COLO829 (cell line): ENCODE measurements around the gene ACYP2.
"Not testable (repeated sequence)": the region's sequence is repeated elsewhere in the genome, so short reads cannot be mapped to it uniquely, and the experiment has no call there.

ENCODE experiments used
- DNase-seq: peaks from one replicate; pipeline ENCODE4 v3.0.0; 2012; ENCODE audit warnings: low spot score

The ACYP2 gene

DNA sequence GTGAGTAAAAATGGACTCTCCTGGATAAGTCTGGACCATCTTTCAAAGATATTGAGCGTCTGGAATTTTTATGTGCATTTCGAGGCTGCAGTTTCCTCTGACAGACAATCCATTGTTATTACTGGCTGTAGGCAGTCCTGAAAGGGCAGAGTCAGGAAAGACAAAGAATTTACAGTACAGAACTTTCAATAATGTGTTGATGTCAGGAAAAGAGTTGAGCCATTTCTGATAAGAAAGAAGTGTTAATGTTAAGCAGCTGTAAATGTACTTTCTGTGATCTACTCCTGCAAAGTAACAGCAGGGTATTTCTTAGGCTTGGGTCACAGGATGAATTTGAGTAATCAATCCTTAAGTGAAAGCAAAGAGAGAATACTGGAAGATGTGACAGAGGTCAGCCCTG is 110.8 kb downstream of the ACYP2 start:
- peak; percentile 81 for DNase-seq

DNA sequence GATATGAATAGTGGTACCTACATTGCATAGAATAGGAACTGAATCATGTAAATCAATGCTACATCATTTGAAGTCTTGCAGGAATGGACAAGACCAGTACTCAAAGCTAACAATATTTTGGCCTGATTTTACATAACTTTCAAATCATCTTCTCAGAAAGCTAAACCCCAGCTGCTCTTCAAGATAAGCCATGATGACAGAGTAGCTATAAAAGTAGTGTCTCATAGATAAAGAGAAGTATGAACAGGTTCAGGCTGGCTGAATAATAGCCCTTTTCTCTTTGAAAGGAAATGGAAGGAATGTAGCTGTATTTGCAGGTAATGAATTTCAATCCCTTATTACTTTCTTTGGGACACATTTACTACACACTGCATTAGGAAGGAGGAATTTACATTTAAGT is 112.4 kb downstream of the ACYP2 start:
- DNase-seq, result no peak

DNA sequence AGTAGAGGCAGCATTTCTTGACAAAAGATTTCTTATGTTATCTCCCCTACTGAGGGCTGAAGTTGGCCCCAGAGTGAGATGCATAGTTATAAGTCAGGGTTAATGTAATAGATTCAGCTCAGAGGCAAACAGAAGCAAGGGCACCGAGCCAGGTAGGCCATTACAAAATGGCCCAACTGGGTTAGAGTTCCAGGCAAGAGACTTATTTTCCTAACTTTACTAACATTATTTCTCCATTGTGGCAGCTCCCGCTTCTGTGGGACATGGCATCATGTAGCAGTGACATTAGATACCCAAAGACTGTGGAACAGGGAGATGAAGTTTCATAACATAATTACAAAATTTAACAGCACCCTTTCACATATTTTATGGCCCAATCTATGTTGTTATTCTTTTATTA is 113.5 kb downstream of the ACYP2 start:
- no peak for DNase-seq

DNA sequence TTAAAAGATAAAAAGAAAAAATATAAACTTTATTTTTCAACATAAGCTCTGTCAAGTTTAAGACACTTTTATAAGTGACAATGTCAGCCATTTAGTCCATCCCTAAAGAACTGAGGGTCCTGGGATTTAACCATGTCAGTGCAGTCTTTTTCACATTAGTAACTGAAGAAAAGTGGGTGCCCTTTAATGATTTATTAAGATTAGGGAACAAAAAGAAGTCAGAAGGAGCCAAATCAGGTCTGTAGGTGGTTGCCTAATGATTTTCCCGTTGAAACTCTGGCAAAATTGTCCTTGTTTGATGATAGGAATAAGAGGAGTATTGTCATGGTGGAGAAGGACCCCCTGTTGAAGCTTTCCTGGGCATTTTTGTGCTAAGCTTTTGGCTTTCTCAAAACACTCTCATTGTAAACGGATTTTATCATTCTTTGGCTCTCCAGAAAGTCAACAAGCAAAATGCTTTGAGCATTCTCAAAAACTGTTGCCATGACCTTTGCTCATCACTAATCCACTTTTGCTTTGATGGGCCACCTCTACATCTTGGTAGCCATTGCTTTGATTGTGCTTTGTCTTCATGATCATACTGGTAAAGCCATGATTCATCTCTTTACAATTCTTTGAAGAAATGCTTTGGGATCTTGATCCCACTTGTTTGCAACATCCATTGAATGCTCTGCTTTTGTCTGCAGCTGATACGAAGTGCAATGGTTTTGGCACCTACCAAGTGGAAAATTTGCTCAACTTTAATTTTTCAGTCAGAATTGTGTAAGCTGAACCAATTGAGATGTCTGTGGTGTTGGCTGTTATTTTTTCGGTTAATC is 118.6 kb downstream of the ACYP2 start:
- DNase-seq, result no peak

DNA sequence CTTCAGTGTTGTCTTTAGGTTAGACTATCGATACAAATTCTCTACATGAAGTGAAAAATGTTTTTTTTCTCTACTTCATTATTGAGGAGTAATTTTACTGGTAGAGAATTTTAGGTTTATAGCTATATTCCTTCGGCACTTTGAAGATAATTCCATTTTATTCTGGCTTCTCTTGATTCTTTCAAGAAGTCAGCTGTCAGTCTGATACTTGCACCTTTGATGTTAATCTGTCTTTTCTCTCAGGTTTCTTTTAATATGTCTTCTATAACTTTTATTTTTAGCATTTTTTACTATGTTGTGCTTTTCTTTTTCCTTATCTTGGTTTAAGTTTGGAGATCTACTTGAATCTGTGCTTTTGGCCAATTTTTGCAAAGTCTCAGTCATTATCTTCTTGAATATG is 122.0 kb downstream of the ACYP2 start:
- DNase-seq, result no peak

DNA sequence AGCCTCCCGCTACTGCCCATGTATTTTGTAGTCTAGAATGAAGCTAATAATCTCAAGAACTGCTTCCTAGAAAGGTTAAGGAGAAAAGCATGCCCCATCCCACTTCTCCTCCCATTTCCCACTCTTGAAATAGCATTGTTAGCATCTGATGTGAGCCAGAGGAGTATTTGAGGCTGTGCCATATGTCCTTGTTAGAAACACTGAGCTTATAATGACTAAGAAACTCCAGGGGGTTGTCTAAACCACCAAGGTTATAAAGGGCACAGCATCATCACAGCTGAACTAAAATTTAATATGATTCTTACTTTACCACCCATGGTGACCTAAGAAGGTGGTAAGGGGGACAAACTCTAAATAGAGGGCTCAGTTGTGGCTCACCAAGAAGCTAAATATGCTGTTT is 124.0 kb downstream of the ACYP2 start:
- DNase-seq, result no peak

DNA sequence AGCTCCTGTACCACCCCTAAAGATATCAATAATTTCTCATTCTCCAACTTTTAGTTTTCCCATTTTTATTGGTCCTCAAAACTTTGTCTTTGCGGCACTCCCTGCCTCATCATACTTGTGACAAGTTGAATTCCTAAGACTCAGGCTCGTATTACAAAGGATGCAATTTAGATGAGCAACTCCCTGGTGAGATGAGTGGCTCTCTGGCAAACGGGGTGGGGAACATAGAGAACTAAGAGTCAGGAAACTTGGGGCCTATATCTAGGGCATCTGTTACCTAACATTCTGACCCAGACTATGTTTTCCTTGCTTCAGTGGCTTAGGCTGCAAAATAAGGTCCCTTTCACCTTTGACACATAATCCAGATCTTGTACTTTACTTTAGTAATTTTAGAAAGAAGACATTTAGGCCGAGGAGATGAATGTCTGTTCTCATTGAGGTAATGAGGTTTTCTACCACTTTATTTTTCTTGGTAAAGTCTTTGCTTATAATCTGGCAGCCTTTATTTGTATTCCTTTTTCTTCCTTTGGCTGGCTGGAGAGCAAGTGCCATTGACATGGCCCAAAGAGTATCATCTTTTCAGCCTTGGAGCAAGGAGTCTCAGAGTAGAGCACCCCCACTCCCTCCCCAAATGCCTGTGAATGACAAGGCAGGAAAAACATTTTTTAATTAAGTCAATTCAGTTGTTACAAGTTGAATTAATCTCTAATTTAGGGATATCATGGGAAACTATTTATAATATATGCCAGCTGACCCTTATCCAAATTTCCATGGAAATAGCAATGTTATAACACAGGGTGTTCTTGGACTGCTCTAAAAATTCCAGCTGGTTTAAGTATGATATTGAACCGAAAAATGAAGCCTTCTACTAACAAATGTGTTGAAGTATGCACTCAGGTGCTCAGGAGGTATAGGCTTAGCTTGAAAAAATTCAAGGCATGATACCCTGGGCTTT is 125.4 kb downstream of the ACYP2 start:
- no peak for DNase-seq

DNA sequence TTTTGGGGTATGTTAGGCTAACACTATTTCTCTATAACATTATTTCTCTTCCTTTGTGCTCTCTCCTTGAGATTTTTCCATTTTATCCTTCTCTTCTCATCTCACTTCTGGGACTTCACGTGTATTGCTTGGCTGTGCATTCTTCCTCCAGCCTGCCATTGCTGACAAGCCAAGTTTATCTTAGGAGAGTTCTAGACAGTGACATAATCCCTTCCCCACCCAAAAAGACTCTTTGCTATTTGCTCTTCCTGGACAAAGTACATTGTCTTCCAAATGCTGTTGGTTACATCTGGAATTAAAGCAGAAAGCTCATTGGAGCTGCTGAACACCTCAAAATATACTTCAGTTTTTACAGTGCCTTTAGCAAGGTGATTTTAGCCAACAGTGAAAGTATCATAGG is 131.7 kb downstream of the ACYP2 start:
- DNase-seq, result no peak

DNA sequence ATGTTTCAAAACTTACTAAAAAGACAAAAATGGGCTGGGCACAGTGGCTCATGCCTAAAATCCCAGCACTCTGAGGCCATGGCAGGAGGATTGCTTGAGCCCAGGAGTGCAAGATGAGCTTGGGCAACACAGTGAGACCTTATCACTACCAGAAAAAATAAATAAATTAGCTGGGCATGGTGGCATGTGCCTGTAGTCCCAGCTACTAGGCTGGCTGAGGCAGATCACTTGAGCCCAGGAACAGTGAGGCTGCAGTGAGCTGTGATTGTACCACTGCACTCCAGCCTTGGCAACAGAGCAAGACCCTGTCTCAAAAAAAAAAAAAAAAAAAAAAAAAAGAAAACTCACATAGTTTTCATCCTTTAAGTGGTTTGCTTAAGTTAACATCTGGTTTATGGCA is 134.2 kb downstream of the ACYP2 start:
- no peak for DNase-seq

DNA sequence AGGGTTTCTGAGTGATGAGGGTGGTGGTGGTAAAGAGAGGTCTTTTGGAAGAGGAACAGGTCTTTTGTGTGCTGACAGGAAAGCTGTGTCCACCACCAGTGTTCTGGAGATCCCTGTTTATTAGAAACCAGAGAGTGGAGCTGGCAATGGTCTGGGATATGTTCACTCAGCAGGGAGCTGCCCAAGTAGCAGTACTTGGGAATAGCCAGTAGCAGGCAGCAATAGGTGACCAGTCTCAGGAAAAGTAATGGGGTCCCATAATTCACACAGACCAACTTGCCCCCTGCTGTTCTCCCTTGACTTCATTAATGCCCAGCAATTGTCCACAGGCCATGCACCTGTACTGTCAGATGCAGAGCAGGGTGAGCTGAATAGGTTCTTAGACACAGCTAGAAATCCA is 138.8 kb downstream of the ACYP2 start:
- DNase-seq, result no peak

DNA sequence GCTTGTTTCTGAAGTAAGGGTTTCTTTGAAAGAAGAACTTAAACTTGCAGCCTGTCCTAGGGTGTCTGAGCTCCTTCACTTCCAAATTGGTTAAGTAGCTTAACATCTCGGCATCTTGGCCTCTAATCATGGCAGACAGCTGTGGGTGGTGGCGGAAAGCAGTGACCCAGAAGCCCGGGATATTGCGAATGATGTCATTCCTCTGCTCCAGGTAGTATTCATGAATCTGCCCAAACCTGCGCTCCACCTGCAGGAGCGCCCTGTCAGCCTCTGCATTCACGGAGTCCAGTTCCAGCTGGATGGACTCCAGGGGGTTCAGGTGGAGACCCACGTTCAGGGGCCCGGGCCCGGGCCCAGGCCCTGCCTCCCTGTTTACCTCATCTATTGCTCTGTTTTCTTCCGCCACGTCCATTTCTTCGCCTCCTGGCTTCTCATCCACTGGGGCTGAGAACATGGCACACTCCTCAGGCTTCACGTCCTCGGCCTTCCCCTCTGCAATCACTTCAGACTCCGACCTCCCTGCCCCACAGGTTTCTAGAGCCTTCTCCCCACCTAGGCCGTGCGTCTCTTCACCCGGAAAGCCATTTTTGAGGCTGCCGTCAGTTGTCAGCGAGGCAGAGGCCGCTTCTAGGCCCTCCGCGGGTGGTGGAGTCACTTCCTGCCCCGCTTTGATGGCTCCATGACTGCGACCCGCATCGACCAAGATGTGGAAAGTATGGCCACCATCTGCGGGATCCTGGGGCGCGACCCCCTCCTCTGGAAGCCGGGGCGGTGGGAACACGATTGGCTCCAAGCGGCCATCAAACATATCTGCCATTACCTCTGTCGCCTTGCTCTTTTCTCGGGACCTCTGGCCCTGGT is 140.0 kb downstream of the ACYP2 start:
- no peak for DNase-seq

DNA sequence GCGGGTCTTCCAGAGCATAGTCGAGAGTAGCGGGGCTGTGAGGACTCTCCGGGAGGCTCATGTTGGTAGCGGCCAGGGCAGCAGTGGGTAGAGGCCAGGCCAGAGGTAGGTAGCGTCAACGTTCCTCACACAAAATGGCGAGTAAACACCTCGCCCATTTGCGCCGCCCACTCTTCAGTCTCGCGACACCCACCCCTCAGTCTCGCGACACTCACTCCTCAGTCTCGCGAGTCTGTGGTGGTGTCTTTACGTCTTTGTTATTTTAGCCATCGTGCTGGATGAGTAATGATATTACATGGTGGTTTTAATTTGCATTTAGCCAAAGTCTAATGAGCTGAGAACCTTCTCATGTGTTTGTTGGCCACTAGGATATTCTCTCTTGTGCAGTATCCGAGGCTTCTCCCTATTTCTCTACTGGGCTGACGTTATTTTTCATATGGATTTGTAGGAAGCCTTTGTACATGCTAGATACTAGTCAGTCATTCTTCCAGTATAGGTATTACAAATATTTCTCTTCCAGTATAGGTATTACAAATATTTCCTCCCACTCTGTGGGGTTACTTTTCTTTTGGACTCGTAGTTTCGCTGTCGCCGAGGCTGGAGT is 140.8 kb downstream of the ACYP2 start, which contains the start of gene TSPYL6:
Gene TSPYL6, minus strand, starts transcription at position 139 of the 604 bp plus-strand sequence. Its CDS starts 78 bp downstream, at position 61.
- DNase-seq, result no peak

DNA sequence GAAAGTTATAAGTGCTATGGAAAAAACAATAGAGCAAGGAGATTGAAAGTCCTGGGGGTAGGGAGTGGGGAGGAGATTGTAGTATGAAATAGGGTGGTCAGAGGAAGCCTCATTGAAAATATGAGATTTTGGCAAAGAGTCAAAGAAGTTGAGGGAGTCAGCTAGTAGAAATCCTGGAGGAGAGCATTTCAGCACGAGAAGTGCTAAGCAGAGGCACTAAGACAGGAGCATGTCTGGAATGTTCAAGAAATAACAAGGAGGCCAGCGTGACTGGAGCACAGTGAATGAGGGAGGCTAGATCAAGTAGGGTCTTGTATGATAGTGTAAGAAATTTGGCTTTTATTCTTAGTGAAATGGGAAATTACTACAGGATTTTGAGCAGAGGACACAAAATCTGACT is 142.8 kb downstream of the ACYP2 start:
- no peak for DNase-seq

DNA sequence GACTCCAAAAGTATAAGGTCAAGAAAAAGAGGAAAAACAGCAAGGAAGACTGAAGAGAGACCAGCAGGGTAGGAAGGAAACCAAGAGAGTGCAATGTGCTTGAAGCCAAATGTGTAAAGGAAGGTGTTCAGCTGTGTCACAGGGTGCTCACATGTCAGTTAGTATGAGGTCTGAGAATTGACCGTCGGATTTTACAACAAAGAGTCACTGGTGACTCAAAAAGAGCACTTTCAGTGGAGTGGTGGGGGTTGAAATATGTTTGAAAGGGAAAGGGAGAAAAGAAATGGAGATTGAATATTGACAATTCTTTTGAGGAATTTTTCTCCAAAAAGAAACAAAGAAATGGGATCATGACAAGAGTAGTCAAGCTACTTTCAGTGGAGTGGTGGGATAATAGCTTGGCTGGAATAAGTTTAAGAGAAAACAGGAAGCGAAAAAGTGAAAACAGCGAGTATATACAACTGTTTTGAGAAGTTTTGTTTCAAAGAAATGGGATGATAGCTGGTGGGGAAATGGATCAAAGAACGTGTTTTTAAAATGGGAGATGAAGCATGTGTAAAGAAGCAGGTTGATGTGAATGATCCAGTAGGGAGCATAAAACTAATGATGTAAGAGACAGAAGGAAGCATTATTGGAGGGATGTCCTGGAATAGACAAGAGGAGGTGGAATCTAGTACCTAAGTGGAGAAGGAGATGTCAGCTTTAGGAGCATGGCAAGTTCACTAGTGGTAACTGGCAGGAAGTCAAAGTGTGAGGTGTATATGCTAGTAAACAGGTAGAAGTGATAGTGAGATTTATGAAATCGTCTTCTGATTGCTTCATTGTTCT is 144.2 kb downstream of the ACYP2 start:
- no peak for DNase-seq

DNA sequence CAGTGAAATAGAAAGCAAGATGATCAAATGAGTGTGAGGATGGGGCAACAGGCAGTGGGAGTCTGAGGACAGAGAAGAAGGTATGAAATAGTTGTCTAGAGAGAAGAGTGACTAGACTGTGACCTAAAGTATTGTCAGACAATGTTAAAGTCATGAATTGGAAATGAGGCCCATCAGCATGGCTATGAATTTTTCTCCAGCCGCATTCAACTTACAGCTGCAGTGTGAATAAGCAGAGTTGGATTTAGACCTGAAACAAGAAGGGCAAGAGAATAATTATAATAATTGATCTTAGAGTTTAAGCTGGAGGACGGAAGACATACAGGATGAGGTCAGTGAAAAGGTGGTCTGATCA is 144.8 kb downstream of the ACYP2 start:
- no peak for DNase-seq

DNA sequence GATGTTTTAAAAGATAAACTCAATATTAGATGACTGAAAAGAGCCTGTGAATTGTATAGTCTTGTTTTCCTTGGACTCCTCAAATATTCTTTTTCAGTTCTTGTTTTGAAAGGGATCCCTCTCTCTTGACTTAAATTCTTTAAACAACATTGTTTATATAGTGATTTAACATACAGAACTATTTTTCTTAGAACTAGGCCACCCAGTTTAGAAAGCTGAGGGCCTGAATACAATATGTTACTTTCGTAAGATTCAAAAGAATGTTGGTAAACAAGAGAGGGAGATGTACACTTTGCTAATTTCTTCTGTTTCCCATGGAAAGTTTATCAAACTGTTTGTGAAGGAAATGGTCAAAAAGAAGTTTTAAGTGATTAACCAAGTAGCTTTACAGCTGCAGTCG is 146.1 kb downstream of the ACYP2 start:
- DNase-seq, result no peak

DNA sequence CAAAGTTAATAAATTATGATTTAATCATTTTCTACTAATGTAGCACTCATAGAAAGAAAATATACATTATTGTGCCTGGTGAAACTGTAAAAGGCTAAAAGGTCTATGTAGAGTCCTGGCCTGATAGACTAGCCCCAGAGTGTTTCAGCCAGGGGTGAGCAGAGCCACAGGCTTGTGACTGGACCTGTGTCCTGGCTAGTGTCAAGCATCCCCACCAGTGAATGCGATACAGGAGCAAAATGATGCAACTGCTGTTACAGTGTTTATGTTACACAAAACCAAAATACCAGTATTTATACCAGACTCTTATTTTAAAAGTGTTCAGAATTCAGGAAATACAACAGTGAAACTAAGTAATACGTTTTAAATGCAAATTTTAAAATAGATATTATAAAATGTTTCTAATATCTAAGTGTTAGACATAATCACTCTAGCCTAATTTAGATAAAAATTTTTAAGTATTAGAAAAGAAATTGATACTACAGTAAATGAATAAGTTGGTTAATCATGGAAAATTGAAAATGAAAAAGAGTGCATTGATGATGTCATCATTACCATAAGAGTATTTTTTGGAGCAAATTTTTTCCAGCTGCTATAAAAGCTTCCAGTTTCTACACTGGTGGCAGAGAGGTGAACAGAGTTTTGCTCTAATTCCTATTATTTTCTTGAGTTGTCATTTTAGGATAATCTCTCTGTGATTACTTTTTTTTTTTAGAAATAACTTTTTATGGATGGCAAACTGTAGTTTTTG is 146.8 kb downstream of the ACYP2 start:
- DNase-seq, result no peak

DNA sequence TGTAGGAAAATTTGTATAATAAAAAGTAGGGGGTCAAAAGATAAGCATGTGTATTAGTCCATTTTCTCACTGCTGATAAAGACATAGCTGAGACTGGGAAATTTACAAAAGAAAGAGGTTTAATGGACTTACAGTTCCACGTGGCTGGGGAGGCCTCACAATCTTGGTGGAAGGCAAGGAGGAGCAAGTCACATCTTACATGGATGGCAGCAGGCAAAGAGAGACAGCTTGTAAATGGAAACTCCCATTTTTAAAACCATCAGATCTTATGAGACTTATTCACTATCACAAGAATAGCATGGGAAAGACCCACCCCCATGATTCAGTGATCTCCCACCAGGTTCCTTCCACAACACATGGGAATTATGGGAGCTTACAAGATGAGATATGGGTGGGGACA is 149.7 kb downstream of the ACYP2 start:
- DNase-seq, result not testable (repeated sequence)

DNA sequence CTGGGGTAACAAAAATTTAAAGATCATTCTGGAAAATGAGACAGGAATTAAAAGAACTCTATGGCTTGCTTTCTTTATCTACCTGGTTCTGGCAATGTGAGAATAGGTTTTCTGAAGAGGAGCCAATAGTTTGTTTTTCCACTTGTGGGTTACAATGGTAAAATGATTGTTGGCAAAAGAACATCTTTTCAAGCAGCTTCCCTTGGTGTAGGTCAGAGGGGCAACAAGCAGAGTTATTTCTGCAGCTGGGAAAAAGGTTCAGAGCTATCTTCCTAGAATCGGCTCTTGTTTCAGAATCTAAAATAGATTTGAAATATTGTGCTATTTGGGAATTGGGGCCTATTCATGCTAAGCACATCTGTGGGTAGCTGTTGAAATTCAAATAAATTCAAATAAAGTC is 152.2 kb downstream of the ACYP2 start:
- no peak for DNase-seq

DNA sequence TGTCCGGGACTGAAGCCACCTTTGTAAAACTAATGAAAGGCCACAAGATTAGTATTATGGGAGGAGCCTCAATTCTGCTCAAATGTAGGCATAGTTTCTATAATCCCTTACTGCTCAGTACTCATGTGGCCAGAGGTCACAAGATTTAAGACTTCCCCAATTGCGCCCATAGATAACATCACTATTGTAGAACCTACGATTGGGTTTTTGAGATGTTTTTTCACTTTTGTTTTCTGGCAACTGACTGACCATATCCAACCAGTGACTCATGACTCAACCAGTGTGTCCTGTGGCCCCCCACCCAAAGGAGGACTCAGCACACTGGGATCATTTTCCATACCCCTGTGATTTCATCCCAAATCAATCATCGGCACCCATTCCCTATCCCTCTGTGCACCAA is 155.8 kb downstream of the ACYP2 start:
- DNase-seq, result no peak
